A673 (cell line): Measurements from ENCODE around the gene ARL11. TPM values are rescaled to one million over a fixed set of nuclear protein-coding genes. Genes with fewer than 3 reads are reported as not detected.

ENCODE experiments used
- BruUV-seq: library from RNA; stranded (reverse); fragments of 400-500 nt; replicated peaks from 2 replicates; lab custom pipeline; 2021; lab: Mats Ljungman, UMichigan
- CTCF ChIA-PET: fragments of 300-600 bp; sonication (Branson Sonifier 250); formaldehyde crosslinking; loops from one replicate; lab custom pipeline; 2022; ENCODE audit warnings: antibody characterized with exemption; lab: Charles Lee
- POLR2A ChIA-PET: fragments of 300-600 bp; sonication (Branson Sonifier 250); formaldehyde crosslinking; loops from one replicate; lab custom pipeline; 2022; ENCODE audit warnings: antibody characterized with exemption; ENCODE audit not compliant: low non-redundant PET; lab: Charles Lee
- DNase-seq: peaks from one replicate; pipeline ENCODE4 v3.0.0-alpha.2; 2015; ENCODE audit warnings: low spot score
- H3K27ac ChIP-seq: fragments of 200-600 bp; sonication (generic); 2 replicates; pipeline ENCODE4 v1.5.1; 2016; ENCODE audit warnings: mixed run types, low read depth, mild to moderate bottlenecking, mixed read lengths, antibody characterized with exemption, low read length; ENCODE audit not compliant: poor library complexity, severe bottlenecking
- H3K27me3 ChIP-seq: fragments of 200-600 bp; sonication (generic); replicated peaks from 2 replicates; pipeline ENCODE4 v1.6.1; 2017; ENCODE audit warnings: mixed run types, low read depth, mild to moderate bottlenecking, mixed read lengths, antibody characterized with exemption, low read length; ENCODE audit not compliant: insufficient read depth, poor library complexity
- H3K36me3 ChIP-seq: fragments of 200-600 bp; sonication (generic); 2 replicates; pipeline ENCODE4 v1.6.1; 2016; ENCODE audit warnings: mixed run types, mild to moderate bottlenecking, mixed read lengths, antibody characterized with exemption, low read length; ENCODE audit not compliant: insufficient read depth, poor library complexity, severe bottlenecking
- H3K4me1 ChIP-seq: fragments of 200-600 bp; sonication (generic); 2 replicates; pipeline ENCODE4 v1.6.1; 2017; ENCODE audit warnings: mixed run types, mild to moderate bottlenecking, mixed read lengths, antibody characterized with exemption, low read length; ENCODE audit not compliant: insufficient read depth, poor library complexity, severe bottlenecking
- H3K4me3 ChIP-seq: fragments of 200-600 bp; sonication (generic); 2 replicates; pipeline ENCODE4 v1.5.1; 2016; ENCODE audit warnings: low read depth, mixed run types, mild to moderate bottlenecking, mixed read lengths, low read length; ENCODE audit not compliant: poor library complexity, severe bottlenecking
- H3K9me3 ChIP-seq: fragments of 200-600 bp; sonication (generic); 2 replicates; pipeline ENCODE4 v1.6.1; 2016; ENCODE audit warnings: mixed run types, low read depth, mild to moderate bottlenecking, mixed read lengths, antibody characterized with exemption, low read length; ENCODE audit not compliant: poor library complexity, severe bottlenecking
- EZH2 ChIP-seq: fragments of 200-600 bp; sonication (generic); IDR thresholded peaks from 2 replicates; pipeline ENCODE4 v1.6.1; 2017; ENCODE audit warnings: borderline replicate concordance, low read depth, mild to moderate bottlenecking, mixed read lengths, antibody characterized with exemption, low read length; ENCODE audit not compliant: poor library complexity, severe bottlenecking
- intact Hi-C: fragments of 100-400 bp; cut with micrococcal nuclease; formaldehyde crosslinking; loops from one replicate; pipeline ENCODE4 v1.10.0; 2022; ENCODE audit not compliant: unreplicated experiment
- total RNA-seq: library from RNA; stranded (reverse); gene quantifications from 2 replicates; pipeline ENCODE4 v1.2.3, GENCODE V29; 2021
- TF ChIP-seq, protein P1 (sequence below): fragments of 300-800, 200-600 bp; sonication (generic); conservative IDR thresholded peaks from 2 replicates; pipeline ENCODE4 v1.5.1; 2017; ENCODE audit warnings: low read depth, mild to moderate bottlenecking, antibody characterized with exemption, low read length, moderate library complexity, mixed read lengths

The ARL11 gene
- total RNA-seq, 1 experiment from 2014 or later = not detected

DNA sequence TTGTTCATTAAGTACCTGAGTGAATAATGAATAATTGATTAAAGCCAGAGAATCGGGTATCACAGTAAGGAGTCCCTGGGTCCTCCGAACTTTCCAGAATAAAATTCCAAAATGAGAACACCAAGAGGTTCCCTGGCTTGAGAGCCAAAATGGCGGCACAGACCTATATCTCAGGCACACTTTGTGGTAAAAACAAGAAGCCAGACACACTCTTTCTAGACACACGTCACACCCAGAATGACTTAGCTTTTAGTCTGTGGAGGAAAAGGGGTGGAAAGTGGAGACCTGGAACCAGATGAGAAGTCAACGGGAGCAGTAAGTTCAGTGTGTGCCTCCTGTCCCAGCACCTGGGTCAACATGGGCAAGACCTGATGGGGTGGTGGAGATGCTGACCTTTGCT lies 8.4 kb downstream of the ARL11 start:
- H3K4me3 ChIP-seq = no peak overlapping the region
- H3K27ac ChIP-seq = no peak overlapping the region
- CTCF ChIA-PET = no interaction called here
- no peak for DNase-seq
- H3K4me1 ChIP-seq = no peaks in the 10 kb centered on the region
- POLR2A ChIA-PET = no interaction called here
- no TSS peak for BruUV-seq
- H3K9me3 ChIP-seq = no peaks in the 10 kb centered on the region
- H3K27me3 ChIP-seq = no peaks in the 10 kb centered on the region
- no peaks in the 10 kb centered on the region for H3K36me3 ChIP-seq
- TF ChIP-seq, protein P1, sequence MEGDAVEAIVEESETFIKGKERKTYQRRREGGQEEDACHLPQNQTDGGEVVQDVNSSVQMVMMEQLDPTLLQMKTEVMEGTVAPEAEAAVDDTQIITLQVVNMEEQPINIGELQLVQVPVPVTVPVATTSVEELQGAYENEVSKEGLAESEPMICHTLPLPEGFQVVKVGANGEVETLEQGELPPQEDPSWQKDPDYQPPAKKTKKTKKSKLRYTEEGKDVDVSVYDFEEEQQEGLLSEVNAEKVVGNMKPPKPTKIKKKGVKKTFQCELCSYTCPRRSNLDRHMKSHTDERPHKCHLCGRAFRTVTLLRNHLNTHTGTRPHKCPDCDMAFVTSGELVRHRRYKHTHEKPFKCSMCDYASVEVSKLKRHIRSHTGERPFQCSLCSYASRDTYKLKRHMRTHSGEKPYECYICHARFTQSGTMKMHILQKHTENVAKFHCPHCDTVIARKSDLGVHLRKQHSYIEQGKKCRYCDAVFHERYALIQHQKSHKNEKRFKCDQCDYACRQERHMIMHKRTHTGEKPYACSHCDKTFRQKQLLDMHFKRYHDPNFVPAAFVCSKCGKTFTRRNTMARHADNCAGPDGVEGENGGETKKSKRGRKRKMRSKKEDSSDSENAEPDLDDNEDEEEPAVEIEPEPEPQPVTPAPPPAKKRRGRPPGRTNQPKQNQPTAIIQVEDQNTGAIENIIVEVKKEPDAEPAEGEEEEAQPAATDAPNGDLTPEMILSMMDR = no peak
- TF ChIP-seq EZH2 = no peak
- intact Hi-C loops = no loop called here

DNA sequence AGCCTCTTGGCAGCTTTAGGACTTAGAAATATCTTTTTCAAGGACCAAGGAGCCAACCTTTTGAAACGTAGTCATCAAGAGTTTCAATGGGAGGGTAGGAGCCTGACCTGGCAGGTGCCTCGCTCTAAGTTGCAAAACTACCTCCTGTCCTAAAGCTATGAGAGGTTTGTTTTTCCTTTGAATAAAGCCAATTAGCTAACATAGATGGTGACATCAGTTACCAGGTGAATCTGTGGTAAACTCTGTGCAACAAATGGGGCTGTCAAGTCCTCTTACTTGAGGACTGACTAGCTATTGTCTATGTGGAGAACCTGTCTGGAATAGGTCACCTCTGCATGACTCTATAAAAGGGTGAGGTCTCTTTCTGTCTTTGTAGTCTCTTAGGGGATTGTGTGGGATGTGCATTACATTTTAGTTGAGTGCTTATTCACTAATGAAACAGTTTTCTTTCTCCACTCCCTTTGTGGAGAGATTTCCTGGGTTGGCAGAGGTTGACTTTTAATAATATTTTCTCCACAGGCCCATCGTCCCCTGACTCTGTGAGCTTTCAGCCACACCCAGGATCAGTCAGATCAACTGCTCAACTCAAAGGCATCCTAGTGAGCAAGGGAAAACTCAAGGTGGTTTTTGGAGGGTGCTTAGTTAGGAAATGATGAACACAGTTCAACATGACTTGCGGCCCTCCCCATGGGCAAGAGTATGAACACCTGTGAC lies 9.9 kb downstream of the ARL11 start:
- Histone ChIP-seq H3K9me3 (no peaks in the 10 kb centered on the region), H3K36me3 (no peaks in the 10 kb centered on the region), H3K4me1 (no peaks in the 10 kb centered on the region), H3K27me3 (no peaks in the 10 kb centered on the region), H3K4me3 (no peak overlapping the region), H3K27ac (no peak overlapping the region)
- CTCF ChIA-PET = no interaction called here
- intact Hi-C loops = no loop called here
- TF ChIP-seq, protein P1 = no peak
- no peak for TF ChIP-seq EZH2
- no TSS peak for BruUV-seq
- DNase-seq = no peak
- POLR2A ChIA-PET = no interaction called here

DNA sequence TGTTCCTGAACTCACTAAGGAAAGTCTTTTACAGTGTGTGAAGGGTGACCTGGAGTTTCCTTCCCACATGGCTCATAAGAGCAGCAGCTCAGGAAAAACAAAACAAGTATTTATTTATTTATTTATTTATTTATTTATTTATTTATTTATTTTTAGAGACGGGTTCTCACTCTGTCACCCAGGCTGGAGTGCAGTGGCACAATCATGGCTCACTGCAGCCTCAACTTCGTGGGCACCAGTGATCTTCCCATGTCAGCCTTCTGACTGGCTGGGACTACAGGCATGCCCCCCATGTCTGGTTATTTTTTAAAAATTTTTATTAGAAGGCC lies 10.4 kb downstream of the ARL11 start:
- no peak for DNase-seq
- BruUV-seq = no TSS peak
- TF ChIP-seq, protein P1 = no peak
- TF ChIP-seq EZH2 = no peak
- Histone ChIP-seq H3K9me3 (no peaks in the 10 kb centered on the region), H3K4me3 (no peak overlapping the region), H3K27ac (no peak overlapping the region), H3K36me3 (no peaks in the 10 kb centered on the region), H3K27me3 (no peaks in the 10 kb centered on the region), H3K4me1 (no peaks in the 10 kb centered on the region)
- ChIA-PET CTCF (no interaction called here), POLR2A (no interaction called here)
- intact Hi-C loops = no loop called here
